BJ (cell line): ENCODE results near the gene AP2B1. TPM values are rescaled to one million over a fixed set of nuclear protein-coding genes. Genes with fewer than 3 reads are reported as not detected.

Experiments
- CTCF ChIA-PET: fragments of 350-600 bp; formaldehyde crosslinking; extraction: SDS; loops from one replicate; lab custom pipeline; 2021; ENCODE audit warnings: antibody characterized with exemption, inconsistent platforms; lab: Yijun Ruan, JAX
- POLR2A ChIA-PET: fragments of 300-600 bp; sonication (Branson Sonifier 250); formaldehyde crosslinking; extraction: SDS; loops from one replicate; lab custom pipeline; 2021; ENCODE audit warnings: antibody characterized with exemption; lab: Charles Lee
- DNase-seq: peaks from one replicate; pipeline ENCODE4 v3.0.0-alpha.2; 2011; ENCODE audit warnings: low read depth
- H3K27me3 ChIP-seq: 2 replicates; pipeline ENCODE4 v1.6.0; 2011; ENCODE audit warnings: low read length; ENCODE audit not compliant: control insufficient read depth, insufficient read depth
- H3K36me3 ChIP-seq: 2 replicates; pipeline ENCODE4 v1.5.1; 2011; ENCODE audit warnings: low read length; ENCODE audit not compliant: control insufficient read depth, insufficient read depth
- H3K4me3 ChIP-seq: 2 replicates; pipeline ENCODE4 v1.5.1; 2011; ENCODE audit warnings: low read depth, mild to moderate bottlenecking, control low read depth, low read length
- CTCF ChIP-seq: IDR thresholded peaks from 2 replicates; pipeline ENCODE4 v1.5.1; 2011; ENCODE audit warnings: low read depth, mild to moderate bottlenecking, control low read depth, inconsistent platforms, low read length, moderate library complexity; ENCODE audit not compliant: insufficient read depth
- polyA plus RNA-seq: library from polyadenylated mRNA; depleted of rRNA; stranded (reverse); fragments of >200 nt; gene quantifications from 2 replicates; pipeline ENCODE4 v1.2.3, GENCODE V29; 2011

Gene AP2B1
- polyA plus RNA-seq, 1 experiment: 122 TPM

- POLR2A ChIA-PET: no interaction called here
- no peak for DNase-seq
- TF ChIP-seq CTCF: peak; percentile 82
- Histone ChIP-seq H3K27me3 (peaks cover 13% of the 10 kb centered on the region), H3K36me3 (no peaks in the 10 kb centered on the region), H3K4me3 (no peak overlapping the region)
- CTCF ChIA-PET: interaction anchor here (0.6 to 12.1 kb wide), 63 partner anchors 9 to 752 kb away, joined by 3 to 268 read pairs (median 5); partner anchors contain the start of genes C17orf50, PEX12, RASL10B and SLFN12L
Observed at GRCh38 chr17:35747540-35748017, 160.5 kb downstream of the AP2B1 start.

GRCh38 chr17:35748341-35748841 lies 161.3 kb downstream of the AP2B1 start:
- DNase-seq: no peak
- ChIA-PET CTCF (interaction anchor here (0.8 to 12.1 kb wide), 35 partner anchors 9 to 437 kb away, joined by 3 to 268 read pairs (median 7); partner anchors contain the start of genes C17orf50, PEX12, RASL10B and SLFN12L), POLR2A (no interaction called here)
- H3K36me3 ChIP-seq: no peaks in the 10 kb centered on the region
- TF ChIP-seq CTCF: no peak
- peaks cover 12% of the 10 kb centered on the region for H3K27me3 ChIP-seq
- H3K4me3 ChIP-seq: no peak overlapping the region

- peaks cover 12% of the 10 kb centered on the region for H3K27me3 ChIP-seq
- POLR2A ChIA-PET: interaction anchor here (0.6 kb wide), 1 partner anchor 60 kb away, joined by 3 read pairs; the partner anchor contains the start of gene TAF15
- H3K4me3 ChIP-seq: no peak overlapping the region
- no peak for DNase-seq
- CTCF ChIA-PET: interaction anchor here (0.9 to 12.1 kb wide), 16 partner anchors 8 to 210 kb away, joined by 3 to 268 read pairs (median 12); partner anchors contain the start of genes C17orf50 and SLFN12L
- TF ChIP-seq CTCF: no peak
- no peaks in the 10 kb centered on the region for H3K36me3 ChIP-seq
Observed at GRCh38 chr17:35748979-35749378, 161.9 kb downstream of the AP2B1 start.

GRCh38 chr17:35749560-35750412 lies 162.7 kb downstream of the AP2B1 start:
- H3K4me3 ChIP-seq: peak overlapping the region; percentile 20

More at GRCh38 chr17:35749560-35750412, 162.7 kb downstream of the AP2B1 start:
- no peak for TF ChIP-seq CTCF
- Histone ChIP-seq H3K27me3 (peaks cover 12% of the 10 kb centered on the region), H3K36me3 (no peaks in the 10 kb centered on the region)
- ChIA-PET POLR2A (interaction anchor here (0.6 kb wide), 1 partner anchor 59 kb away, joined by 3 read pairs; the partner anchor contains the start of gene TAF15), CTCF (interaction anchor here (1.1 to 12.1 kb wide), 12 partner anchors 11 to 211 kb away, joined by 3 to 268 read pairs (median 10); partner anchors contain the start of genes C17orf50 and SLFN12L)
- DNase-seq: no peak
